Measurements from ENCODE around the gene ADRA2C.

DNA sequence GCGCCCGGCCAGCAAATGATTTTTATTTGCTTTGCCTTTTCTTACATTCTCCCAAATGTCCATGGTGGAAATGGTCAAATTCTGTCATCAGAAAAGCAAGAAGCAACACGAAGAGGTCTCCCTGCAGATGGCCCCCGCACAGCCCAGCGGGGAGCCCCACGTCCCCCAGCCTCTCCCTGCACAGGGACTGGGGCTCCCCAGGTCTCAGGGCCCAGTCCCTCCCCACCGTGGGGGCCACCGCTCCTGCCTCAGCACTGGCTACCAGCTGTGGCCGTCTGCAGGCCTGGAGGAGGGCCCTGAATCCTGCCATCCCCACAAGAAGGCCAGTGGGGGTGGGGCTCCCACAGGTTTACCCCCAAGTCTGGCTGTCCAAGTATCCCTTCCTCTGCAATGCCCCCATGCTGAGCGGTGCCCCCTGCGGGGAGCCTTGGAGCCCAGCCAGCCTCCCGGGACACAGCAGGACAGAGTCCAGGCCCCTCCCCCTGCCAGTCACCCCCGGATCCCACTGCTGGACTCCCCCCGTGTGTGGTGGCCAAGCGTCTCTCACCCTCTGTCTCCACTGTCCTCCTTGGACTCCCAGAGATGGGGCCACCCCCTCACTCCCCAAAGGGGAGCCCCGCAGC is 38.2 kb upstream of the ADRA2C start:
- TF ChIP-seq, protein P1, sequence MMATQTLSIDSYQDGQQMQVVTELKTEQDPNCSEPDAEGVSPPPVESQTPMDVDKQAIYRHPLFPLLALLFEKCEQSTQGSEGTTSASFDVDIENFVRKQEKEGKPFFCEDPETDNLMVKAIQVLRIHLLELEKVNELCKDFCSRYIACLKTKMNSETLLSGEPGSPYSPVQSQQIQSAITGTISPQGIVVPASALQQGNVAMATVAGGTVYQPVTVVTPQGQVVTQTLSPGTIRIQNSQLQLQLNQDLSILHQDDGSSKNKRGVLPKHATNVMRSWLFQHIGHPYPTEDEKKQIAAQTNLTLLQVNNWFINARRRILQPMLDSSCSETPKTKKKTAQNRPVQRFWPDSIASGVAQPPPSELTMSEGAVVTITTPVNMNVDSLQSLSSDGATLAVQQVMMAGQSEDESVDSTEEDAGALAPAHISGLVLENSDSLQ (IDR thresholded peaks at IDR 0.05) = no peak
- TF ChIP-seq HDGF (IDR thresholded peaks at IDR 0.05; ENCODE audit: borderline replicate concordance) (no peak), CTBP1 (IDR thresholded peaks at IDR 0.05; ENCODE audit: borderline replicate concordance) (no peak), SP1 (IDR thresholded peaks at IDR 0.05) (no peak), BHLHE40 (IDR thresholded peaks at IDR 0.05; ENCODE audit: borderline replicate concordance) (no peak)
